Fibroblast of skin of scalp (primary cell): ENCODE results near the gene UBE2C.

Experiments used
- DNase-seq: peaks from one replicate; pipeline ENCODE4 v3.0.0-alpha.2; 2013

The UBE2C gene

GRCh38 chr20:45833883-45834796, 21.7 kb downstream of the UBE2C start:
- DNase-seq: peak; percentile 72

- no peak for DNase-seq
Measured at GRCh38 chr20:45834797-45835161, 22.3 kb downstream of the UBE2C start.

GRCh38 chr20:45835329-45835765, 22.9 kb downstream of the UBE2C start:
- no peak for DNase-seq

- peak; percentile 49 for DNase-seq
Measured at GRCh38 chr20:45835825-45836224, 23.4 kb downstream of the UBE2C start.

GRCh38 chr20:45836841-45837240, 24.4 kb downstream of the UBE2C start:
- no peak for DNase-seq

- no peak for DNase-seq
Measured at GRCh38 chr20:45840700-45841198, 28.3 kb downstream of the UBE2C start.

- DNase-seq: no peak
Measured at GRCh38 chr20:45841407-45842129, 29.1 kb downstream of the UBE2C start.

GRCh38 chr20:45842169-45842812, 29.8 kb downstream of the UBE2C start:
- DNase-seq: no peak

- DNase-seq: no peak
Measured at GRCh38 chr20:45843506-45843905, 31.1 kb downstream of the UBE2C start.

- no peak for DNase-seq
Measured at GRCh38 chr20:45845452-45845851, 33.0 kb downstream of the UBE2C start.

GRCh38 chr20:45848421-45848820, 36.0 kb downstream of the UBE2C start:
- no peak for DNase-seq

GRCh38 chr20:45848969-45849582, 36.6 kb downstream of the UBE2C start:
- no peak for DNase-seq

GRCh38 chr20:45850238-45850637, 37.8 kb downstream of the UBE2C start:
- DNase-seq: no peak

- DNase-seq: no peak
Measured at GRCh38 chr20:45850926-45851325, 38.5 kb downstream of the UBE2C start.

- DNase-seq: no peak
Measured at GRCh38 chr20:45851501-45851900, 39.1 kb downstream of the UBE2C start.

- no peak for DNase-seq
Measured at GRCh38 chr20:45852326-45852725, 39.9 kb downstream of the UBE2C start.

GRCh38 chr20:45853484-45853883, 41.0 kb downstream of the UBE2C start:
- no peak for DNase-seq

GRCh38 chr20:45857114-45857881, 44.9 kb downstream of the UBE2C start, which contains the start of the genes ACOT8 and ZSWIM3:
Gene ACOT8, minus strand, starts transcription at chr20:45857392. Its CDS starts 77 bp downstream, at chr20:45857315.
Gene ZSWIM3, plus strand, starts transcription at chr20:45857614. Its CDS starts 212 bp downstream, at chr20:45857826.
- DNase-seq: peak; percentile 100

- no peak for DNase-seq
Measured at GRCh38 chr20:45857882-45858216, 45.4 kb downstream of the UBE2C start.

- DNase-seq: no peak
Measured at GRCh38 chr20:45859916-45860315, 47.5 kb downstream of the UBE2C start.

GRCh38 chr20:45860560-45861220, 48.2 kb downstream of the UBE2C start:
- no peak for DNase-seq
